ENCODE data around the gene PRDM1.
"Not testable (repeated sequence)": the region's sequence is repeated elsewhere in the genome, so short reads cannot be mapped to it uniquely, and the experiment has no call there.

PRDM1 gene

GRCh38 chr6:106142876-106143431, 56.8 kb downstream of the PRDM1 start:
- H3K4me3 ChIP-seq (ENCODE audit: low read depth, low read length) = no peak overlapping the region
- no peak for TF ChIP-seq CTCF (IDR thresholded peaks at IDR 0.05; ENCODE audit: borderline replicate concordance, insufficient read depth, low read depth, low read length)

GRCh38 chr6:106143665-106144064, 57.5 kb downstream of the PRDM1 start:
- H3K4me3 ChIP-seq (ENCODE audit: low read depth, low read length) = no peak overlapping the region
- no peak for TF ChIP-seq CTCF (IDR thresholded peaks at IDR 0.05; ENCODE audit: borderline replicate concordance, insufficient read depth, low read depth, low read length)

- H3K4me3 ChIP-seq (ENCODE audit: low read depth, low read length) = no peak overlapping the region
- no peak for TF ChIP-seq CTCF (IDR thresholded peaks at IDR 0.05; ENCODE audit: borderline replicate concordance, insufficient read depth, low read depth, low read length)
Observed at GRCh38 chr6:106145144-106145543, 59.0 kb downstream of the PRDM1 start.

- no peak for TF ChIP-seq CTCF (IDR thresholded peaks at IDR 0.05; ENCODE audit: borderline replicate concordance, insufficient read depth, low read depth, low read length)
- H3K4me3 ChIP-seq (ENCODE audit: low read depth, low read length) = no peak overlapping the region
Observed at GRCh38 chr6:106145741-106146227, 59.6 kb downstream of the PRDM1 start.

GRCh38 chr6:106146852-106147351, 60.8 kb downstream of the PRDM1 start:
- no peak for TF ChIP-seq CTCF (IDR thresholded peaks at IDR 0.05; ENCODE audit: borderline replicate concordance, insufficient read depth, low read depth, low read length)
- no peak overlapping the region for H3K4me3 ChIP-seq (ENCODE audit: low read depth, low read length)

GRCh38 chr6:106147476-106147875, 61.3 kb downstream of the PRDM1 start:
- H3K4me3 ChIP-seq (ENCODE audit: low read depth, low read length) = no peak overlapping the region
- TF ChIP-seq CTCF (IDR thresholded peaks at IDR 0.05; ENCODE audit: borderline replicate concordance, insufficient read depth, low read depth, low read length) = no peak

- no peak for TF ChIP-seq CTCF (IDR thresholded peaks at IDR 0.05; ENCODE audit: borderline replicate concordance, insufficient read depth, low read depth, low read length)
- H3K4me3 ChIP-seq (ENCODE audit: low read depth, low read length) = no peak overlapping the region
Observed at GRCh38 chr6:106149472-106150069, 63.4 kb downstream of the PRDM1 start.

GRCh38 chr6:106152476-106152875, 66.3 kb downstream of the PRDM1 start:
- H3K4me3 ChIP-seq (ENCODE audit: low read depth, low read length) = not testable (repeated sequence)

Measured in GM12875 (cell line).